Measurements from ENCODE around the gene PRDM16.
"Not testable (repeated sequence)": the region's sequence is repeated elsewhere in the genome, so short reads cannot be mapped to it uniquely, and the experiment has no call there.

PRDM16 gene

GRCh38 chr1:3272321-3273045 lies 203.5 kb downstream of the PRDM16 start:
- DNase-seq = no peak

- DNase-seq = no peak
Measured at GRCh38 chr1:3273447-3273846, 204.4 kb downstream of the PRDM16 start.

- peak; percentile 83 for DNase-seq
Measured at GRCh38 chr1:3274972-3275371, 206.0 kb downstream of the PRDM16 start.

DNA sequence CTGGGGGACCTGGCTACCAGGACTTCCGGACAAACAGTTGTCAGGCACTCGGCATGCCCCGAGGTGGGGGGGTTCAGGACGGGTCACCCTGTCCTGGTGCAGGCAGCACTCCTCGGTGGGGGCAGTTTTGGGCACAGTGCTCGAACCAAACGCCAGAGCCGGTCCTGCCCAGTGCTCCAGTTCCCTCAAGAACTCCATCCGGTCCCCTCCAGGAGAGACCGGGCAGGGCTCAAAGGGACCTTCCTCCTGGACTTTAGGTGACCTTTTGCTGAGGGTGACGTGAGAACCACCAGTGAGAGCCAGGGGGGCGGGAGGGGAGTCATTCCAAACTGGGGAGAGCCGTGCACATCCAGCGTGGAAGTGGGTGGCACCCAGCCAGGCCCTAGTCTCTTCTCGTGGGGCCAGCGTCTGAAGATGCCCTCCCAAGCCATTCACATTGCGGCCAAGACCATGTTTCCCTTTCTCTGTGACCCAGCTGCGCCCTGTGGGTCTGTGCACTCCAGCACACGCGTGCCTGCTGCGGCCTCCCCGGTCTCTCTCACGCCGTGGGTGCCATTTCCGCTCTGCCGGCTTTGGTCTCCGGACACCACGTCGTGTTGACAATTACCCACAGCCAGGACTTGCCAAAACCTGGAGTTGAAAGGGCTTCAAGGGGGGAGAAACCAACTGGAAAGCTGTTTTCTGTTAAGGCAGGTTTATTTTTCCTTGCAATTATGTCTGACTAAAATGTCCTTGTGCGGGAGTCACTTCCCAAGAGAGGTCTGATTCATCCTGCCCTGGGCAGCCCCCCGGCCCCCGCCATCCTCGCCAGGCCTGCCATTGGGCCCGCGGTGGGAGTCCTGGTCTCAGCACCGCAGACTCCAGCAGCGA lies 206.7 kb downstream of the PRDM16 start:
- DNase-seq = no peak

- no peak for DNase-seq
Measured at GRCh38 chr1:3276341-3276800, 207.4 kb downstream of the PRDM16 start.

DNA sequence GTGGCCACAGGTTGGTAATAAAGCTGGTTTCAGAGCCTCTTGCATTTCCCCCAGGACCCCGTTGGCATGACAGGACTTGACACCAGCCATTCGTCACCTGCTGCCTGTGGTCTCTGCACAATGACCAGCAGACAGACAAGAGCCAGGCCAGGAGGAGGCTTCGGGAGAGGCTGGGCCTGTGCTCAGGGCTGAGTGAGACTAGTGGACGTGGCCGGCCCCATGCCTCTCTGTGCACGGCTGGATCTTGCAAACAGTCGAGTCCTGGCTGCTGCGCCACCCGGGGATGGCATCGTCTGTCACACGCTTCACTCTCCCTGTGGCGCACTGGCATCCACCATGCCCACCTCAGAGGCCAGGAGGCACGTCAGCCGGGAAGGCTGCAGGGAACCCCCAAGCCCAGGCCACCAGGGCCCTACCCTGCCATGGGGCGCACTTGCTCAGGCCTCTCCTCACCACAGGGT lies 208.0 kb downstream of the PRDM16 start:
- no peak for DNase-seq

- DNase-seq = no peak
Measured at GRCh38 chr1:3277623-3278022, 208.6 kb downstream of the PRDM16 start.

DNA sequence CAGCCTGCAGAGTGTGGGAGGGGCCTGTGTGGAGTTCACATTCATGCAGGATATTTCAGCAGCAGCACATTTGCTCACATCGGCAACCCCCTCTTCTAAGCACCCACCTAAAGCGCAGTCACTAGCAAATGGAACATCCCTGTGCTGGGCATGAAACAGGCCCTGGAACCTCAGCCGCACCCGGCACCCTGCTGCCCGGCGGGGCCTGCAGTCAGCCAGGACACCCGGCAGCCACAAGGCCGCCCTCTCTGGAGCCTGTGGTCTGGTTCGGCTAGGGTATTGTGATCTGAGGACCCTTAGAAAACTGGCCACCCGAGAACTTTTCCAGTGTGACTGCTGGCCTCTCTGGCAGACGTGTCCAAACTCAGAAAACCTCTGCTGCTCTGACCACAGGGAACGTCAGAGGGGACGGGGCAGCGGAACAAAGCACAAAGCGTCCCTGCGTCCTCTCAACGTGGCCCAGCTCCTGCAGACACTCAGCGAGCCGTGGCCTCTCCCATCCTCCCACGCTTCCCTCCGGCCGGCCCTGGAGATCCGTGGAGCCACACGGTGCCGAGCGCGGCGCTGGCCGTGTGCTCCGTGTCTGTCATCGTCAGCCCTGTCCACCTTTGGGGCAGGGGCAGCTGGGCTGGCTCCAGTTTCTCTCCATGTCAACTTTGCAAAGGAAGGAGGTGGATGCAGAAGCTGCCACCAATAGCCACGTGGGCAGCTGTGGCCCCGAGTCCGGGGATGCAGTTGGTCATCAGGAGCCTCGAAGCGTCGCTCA lies 209.6 kb downstream of the PRDM16 start:
- DNase-seq = no peak

DNA sequence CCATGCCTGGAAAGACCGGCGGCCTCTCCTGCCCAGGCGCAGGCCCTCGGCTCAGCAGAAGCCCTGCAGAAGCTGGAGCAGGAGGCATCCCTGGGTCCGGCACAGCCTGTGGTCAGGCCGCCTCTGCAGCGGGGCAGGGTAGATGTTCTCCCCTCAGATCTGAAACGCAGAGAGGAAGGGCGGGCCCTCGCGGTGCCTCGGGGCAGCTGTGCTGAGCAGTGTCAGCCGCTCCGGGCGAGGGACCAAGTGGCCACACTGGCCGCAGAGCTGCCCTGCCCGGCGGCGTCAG lies 210.1 kb downstream of the PRDM16 start:
- no peak for DNase-seq

DNA sequence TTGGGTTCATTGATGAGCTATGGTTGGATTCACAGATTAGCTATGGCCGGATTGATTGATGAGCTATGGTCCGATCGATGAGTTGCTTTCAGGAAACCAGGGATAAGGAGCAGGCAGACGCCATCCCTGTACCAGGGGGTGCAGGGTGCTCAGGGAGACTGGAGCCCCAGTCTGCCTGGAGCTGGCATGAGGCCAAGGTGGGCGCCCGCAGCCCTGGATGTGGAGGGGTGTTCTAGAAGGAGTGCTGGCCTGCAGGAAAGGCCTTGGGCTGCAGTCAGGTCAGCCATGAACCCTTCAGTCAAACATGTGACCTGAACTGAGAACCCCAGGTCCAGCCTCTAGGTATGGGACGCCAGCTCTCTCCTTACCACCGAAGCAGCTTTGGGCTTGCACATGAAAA lies 212.7 kb downstream of the PRDM16 start:
- no peak for DNase-seq

GRCh38 chr1:3282186-3282585 lies 213.2 kb downstream of the PRDM16 start:
- DNase-seq = no peak

DNA sequence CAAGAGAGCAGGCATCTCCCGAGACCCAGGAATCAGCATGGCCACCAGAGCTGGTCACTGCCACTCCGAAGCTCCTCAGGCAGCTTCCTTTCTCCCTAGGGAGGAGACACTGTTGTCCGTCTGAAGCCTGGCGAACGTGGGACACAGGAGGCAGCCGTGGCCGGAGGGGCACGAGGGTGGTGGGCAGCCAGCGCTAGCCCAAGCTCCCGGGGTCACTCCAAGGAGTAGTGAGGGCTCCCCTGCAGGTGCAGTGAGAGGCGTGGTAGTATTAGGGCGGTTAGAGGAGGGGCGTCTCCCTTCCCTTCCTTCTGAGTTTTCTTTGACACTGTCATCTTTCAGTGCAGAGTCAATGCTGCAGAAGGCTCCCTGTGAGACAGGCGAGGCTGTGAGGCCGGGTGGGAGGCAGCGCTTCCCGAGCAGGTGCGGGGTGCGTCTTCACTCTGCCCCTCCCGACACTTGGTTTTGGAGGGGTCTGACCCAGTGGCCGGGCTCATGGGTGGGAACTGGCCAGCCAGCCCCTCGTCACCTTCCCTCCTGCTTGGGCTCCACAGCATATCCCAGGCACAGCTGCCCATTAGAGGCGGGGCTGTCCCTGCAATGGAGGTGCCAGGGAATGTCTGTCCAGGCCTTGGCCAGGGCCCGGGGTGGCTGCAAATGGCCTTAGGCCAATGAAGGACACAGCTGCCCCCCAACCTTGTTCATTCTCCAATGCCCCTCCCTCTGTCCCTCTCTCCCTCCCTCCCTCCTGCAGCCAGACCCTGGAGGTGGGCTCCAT lies 213.8 kb downstream of the PRDM16 start:
- DNase-seq = no peak

DNA sequence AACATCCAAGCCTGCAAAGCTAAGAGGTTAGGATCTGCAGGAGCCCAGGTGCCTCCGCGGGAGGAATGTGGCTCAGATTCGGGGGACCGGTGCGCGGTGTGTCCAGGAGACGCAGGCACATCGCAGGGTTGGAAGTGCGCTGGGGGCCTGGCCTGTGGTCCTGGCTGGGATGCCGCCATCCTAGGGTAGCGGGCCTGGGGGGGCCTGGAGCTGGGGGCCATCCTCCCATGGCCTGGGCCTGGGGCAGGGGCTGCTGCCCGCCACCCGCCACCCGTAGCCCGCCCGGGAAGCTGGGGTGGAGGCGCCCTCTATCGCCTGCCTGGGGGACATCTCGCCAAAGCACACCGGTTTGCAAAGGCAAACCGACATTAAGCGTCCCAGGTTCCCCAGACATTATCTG lies 214.8 kb downstream of the PRDM16 start:
- no peak for DNase-seq

GRCh38 chr1:3284691-3285090 lies 215.7 kb downstream of the PRDM16 start:
- DNase-seq = no peak

DNA sequence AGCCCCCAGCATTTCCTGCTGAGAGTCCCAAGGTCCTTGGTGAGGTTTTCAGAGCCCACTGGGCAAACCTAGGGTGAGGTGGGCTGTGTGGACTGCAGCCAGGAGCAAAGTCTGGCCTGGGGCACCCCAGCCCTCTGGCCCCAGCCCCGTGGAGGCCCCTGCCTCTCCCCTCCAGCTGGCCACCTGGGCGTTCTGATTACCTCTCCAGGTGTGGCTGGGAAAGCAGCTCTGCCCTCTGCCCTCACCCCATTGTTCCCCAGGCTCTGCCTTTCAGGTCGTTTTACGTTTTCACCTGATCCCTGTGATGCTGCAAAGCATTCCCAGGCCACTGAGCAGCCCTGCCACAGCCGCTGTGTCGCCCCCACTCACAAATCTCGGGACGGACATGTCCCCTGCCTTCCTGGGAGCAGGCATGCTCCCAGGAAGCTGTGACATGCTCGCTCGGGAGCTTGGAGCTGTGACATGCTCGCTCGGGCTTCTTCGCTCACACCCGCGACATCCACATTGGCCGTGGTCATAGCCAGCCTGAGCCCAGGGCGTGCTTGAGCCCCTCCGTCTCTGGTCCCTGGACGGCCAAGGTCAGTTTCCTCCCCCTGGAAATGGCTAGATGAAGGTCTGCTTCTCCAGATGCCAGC lies 216.2 kb downstream of the PRDM16 start:
- no peak for DNase-seq

DNA sequence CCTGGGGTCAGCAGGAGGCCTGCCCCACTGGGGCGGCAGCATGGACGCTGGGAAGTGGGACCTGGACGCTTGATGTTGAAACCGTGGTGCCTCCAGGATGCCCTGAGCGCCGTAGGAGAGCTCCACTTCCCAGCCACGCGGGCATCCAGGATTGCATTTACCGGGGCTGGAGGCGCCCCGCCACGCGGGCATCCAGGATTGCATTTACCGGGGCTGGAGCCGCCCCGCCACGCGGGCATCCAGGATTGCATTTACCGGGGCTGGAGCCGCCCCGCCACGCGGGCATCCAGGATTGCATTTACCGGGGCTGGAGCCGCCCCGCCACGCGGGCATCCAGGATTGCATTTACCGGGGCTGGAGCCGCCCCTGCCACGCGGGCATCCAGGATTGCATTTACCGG lies 218.1 kb downstream of the PRDM16 start:
- not testable (repeated sequence) for DNase-seq

DNA sequence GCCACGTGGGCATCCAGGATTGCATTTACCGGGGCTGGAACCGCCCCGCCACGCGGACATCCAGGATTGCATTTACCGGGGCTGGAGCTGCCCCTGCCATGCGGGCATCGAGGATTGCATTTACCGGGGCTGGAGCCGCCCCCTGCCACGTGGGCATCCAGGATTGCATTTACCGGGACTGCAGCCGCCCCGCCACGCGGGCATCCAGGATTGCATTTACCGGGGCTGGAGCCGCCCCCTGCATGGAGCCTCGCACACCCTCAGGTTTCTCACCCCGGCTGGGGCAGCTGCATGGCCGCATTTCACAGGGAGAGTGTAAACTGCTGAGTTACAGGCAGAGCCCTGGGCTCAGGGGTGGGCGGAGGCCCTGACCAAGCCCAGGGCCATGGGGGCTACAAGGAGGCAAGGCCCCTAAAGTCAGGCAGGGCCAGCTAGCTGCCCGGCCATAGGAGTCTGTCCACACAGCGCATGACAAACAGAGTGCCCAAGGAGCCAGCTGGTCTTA lies 218.7 kb downstream of the PRDM16 start:
- DNase-seq = no peak

DNA sequence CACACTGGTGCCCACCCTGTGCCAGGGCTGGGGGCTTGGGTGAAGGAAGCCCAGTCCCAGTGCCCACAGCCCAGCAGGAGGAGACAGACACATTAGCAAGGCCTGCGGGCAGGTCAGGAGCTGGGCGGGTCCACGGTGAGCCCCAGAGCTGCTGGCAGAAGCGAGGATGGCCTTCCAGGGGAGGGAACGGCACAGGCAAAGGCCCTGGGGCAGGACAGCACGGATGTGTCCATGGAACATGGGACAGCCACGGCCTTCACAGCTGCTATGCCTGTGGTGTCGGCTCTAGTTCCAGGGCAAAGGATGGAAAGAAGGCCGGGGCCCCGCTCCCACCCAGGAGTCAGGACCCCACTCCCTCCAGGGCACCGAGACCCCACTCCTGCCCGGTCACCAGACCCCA lies 220.5 kb downstream of the PRDM16 start:
- no peak for DNase-seq

DNA sequence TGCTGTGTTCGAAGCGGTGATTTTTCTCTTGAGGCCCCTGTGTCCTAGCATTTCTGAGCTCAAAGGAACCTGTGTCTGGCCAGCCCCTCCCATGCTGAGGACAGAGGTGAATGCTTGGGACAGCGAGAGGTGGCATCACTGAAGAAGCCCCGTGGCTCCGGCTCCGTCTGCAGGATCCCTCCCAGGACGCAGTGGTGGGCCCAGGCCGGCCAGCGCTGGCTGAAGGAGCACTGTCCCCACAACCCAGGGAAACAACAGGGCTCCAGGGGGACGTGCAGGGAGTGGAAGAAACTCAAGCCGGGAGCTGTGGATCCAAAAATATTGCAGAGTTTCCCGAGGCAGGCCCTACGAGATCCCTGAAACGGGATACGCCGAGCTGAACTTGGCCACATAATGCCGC lies 221.4 kb downstream of the PRDM16 start:
- DNase-seq = no peak

GRCh38 chr1:3290915-3291314 lies 221.9 kb downstream of the PRDM16 start:
- no peak for DNase-seq

DNA sequence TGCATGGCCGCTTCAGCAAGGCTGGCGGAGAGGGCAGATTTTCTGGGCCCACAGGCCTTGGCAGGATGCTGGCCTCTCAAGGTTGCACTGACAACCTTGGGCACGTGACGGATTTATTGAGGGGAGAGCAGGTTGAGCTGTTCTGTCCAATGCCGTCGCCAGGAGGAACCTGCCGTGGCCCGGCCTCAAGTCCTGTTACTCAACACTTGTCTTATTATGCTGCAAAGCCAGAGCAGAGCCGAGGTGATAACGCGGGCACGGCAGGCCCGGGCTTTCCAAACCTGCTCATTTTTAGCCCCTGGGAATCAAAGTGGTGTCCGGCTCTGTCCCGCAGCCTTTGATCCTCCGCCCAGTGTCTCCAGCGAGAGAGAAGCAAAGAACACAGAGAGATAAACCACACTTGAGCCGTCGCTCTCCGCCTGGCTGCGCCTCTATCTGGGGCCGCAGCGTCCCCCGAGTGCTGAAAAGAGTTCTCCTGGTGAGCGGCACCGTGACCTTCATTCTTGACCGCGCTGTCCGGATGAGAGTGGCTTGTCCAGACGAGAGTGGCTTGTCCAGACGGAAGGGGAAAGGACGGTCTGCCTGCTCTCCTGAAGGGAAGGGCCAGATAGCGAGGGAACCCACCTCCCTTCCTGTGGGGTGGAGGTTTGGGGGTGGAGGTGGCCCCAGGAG lies 223.2 kb downstream of the PRDM16 start:
- DNase-seq = no peak
